Naive thymus-derived CD4-positive, alpha-beta T cell (primary cell): ENCODE results near the gene PFDN1. TPM values are rescaled to one million over a fixed set of nuclear protein-coding genes. Genes with fewer than 3 reads are reported as not detected.

ENCODE experiments used
- ATAC-seq: fragments of 150-1000 bp; cut with Tn5 transposase; 2 replicates; pipeline ENCODE4 v1.10.0; 2021; ENCODE audit warnings: mild to moderate bottlenecking, moderate library complexity
- CTCF ChIA-PET: fragments of 350-600 bp; sonication (Branson Sonifier 250); formaldehyde crosslinking; loops from one replicate; lab custom pipeline; 2021; ENCODE audit warnings: antibody characterized with exemption; lab: Charles Lee
- POLR2A ChIA-PET: fragments of 350-600 bp; sonication (Branson Sonifier 250); formaldehyde crosslinking; loops from one replicate; lab custom pipeline; 2021; ENCODE audit warnings: antibody characterized with exemption, inconsistent platforms; lab: Charles Lee
- DNase-seq, 9 donors: peaks; one replicate each; pipeline versions ENCODE4 v3.0.0 to v3.0.0-alpha.2; 2020 to 2022; ENCODE audit warnings: mixed read lengths in 1 of 9
- H3K27ac ChIP-seq: one replicate; pipeline ENCODE4 v1.7.0; 2013; ENCODE audit warnings: mild to moderate bottlenecking, low read depth, low read length, moderate library complexity
- H3K27me3 ChIP-seq, 2 donors: one replicate each; pipeline ENCODE4 v1.7.0; 2013; ENCODE audit warnings: low read length in 2 of 2, mild to moderate bottlenecking in 2 of 2, moderate library complexity in 2 of 2; ENCODE audit not compliant: control insufficient read depth in 2 of 2, insufficient read depth in 2 of 2
- H3K36me3 ChIP-seq, 3 experiments: 1 replicate in 2 of 3; 2 replicates in 1 of 3; pipeline ENCODE4 v1.7.0; 2013; ENCODE audit warnings: low read length in 3 of 3, mild to moderate bottlenecking in 3 of 3, moderate library complexity in 1 of 3; ENCODE audit not compliant: insufficient read depth in 3 of 3, control insufficient read depth in 2 of 3
- H3K4me1 ChIP-seq, 2 donors: one replicate each; pipeline ENCODE4 v1.7.0; 2013; ENCODE audit warnings: low read length in 2 of 2, mild to moderate bottlenecking in 2 of 2, moderate library complexity in 1 of 2; ENCODE audit not compliant: control insufficient read depth in 2 of 2, insufficient read depth in 2 of 2
- H3K4me3 ChIP-seq: 2 replicates; pipeline ENCODE4 v1.7.0; 2013; ENCODE audit warnings: mild to moderate bottlenecking, low read length
- H3K9me3 ChIP-seq, 3 experiments: 1 replicate in 2 of 3; 2 replicates in 1 of 3; pipeline ENCODE4 v1.7.0; 2013; ENCODE audit warnings: low read length in 3 of 3; ENCODE audit not compliant: control insufficient read depth in 2 of 3
- H3K27ac Mint-ChIP-seq, 9 donors: one replicate each; pipeline ENCODE4 v1.8.0; 2020 to 2022; ENCODE audit warnings: mixed read lengths in 9 of 9, mild to moderate bottlenecking in 8 of 9, moderate library complexity in 5 of 9, inconsistent platforms in 2 of 9
- H3K27me3 Mint-ChIP-seq, 5 donors: one replicate each; pipeline ENCODE4 v1.8.0; 2021 to 2022; ENCODE audit warnings: mixed read lengths in 5 of 5, mild to moderate bottlenecking in 1 of 5
- H3K36me3 Mint-ChIP-seq, 5 donors: one replicate each; pipeline ENCODE4 v1.8.0; 2020 to 2022; ENCODE audit warnings: mixed read lengths in 5 of 5, mild to moderate bottlenecking in 3 of 5, inconsistent platforms in 1 of 5
- H3K4me1 Mint-ChIP-seq, 7 donors: one replicate each; pipeline ENCODE4 v1.8.0; 2020 to 2022; ENCODE audit warnings: mixed read lengths in 7 of 7, mild to moderate bottlenecking in 3 of 7, inconsistent platforms in 1 of 7
- H3K4me3 Mint-ChIP-seq, 10 donors: one replicate each; pipeline ENCODE4 v1.8.0; 2020 to 2022; ENCODE audit warnings: mild to moderate bottlenecking in 10 of 10, mixed read lengths in 10 of 10, moderate library complexity in 6 of 10, inconsistent platforms in 2 of 10
- H3K9me3 Mint-ChIP-seq, 11 donors: one replicate each; pipeline ENCODE4 v1.8.0; 2020 to 2022; ENCODE audit warnings: mixed read lengths in 11 of 11, mild to moderate bottlenecking in 4 of 11, inconsistent platforms in 1 of 11, moderate library complexity in 1 of 11
- intact Hi-C, 2 donors: fragments of 100-400 bp; cut with micrococcal nuclease; formaldehyde crosslinking; loops; one replicate each; pipeline ENCODE4 v1.15.1; 2023
- polyA plus RNA-seq, 2 donors: library from polyadenylated mRNA; unstranded; fragments of 300-500 nt; fragmentation: Illumina TruSeq; gene quantifications; one replicate each; pipeline ENCODE4 v1.2.3, GENCODE V29; 2021
- total RNA-seq, 6 experiments: library from RNA in 5 of 6; stranded (reverse) in 5 of 6; gene quantifications; 1 replicate in 5 of 6; 2 replicates in 1 of 6; pipeline ENCODE4 v1.2.3 and lab custom pipeline; 2021 to 2026

PFDN1 gene
- total and polyA plus RNA-seq, 7 experiments from 2014 or later = 24.8 to 139 (median 37.2) TPM

DNA sequence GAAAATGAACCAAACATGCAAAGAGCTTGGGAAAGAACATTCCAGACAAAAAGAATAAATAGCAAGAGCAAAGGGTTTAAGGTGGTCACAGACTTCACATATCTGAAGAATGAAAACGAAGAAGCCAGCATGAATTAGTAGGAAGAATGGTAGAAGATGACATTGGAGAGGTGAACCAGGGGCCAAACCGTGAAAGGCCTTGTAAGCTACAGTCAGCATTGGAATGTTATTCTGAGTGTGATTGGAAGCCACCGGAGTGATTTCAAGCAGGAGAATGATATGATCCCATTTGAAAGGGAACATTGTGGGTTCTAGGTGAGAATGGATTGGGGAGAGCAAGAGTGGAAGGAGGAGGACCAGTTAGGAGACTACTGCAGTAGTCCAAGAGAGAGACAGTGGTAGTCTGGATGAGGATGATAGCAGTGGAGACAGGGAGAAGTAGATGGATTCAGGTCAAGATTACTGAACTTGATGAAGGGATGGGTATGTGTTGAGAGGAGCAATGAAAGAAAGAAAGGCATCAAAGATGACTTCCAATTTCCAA, 6.9 kb upstream of the PFDN1 start:
- H3K27ac Mint-ChIP-seq = no peak overlapping the region
- no peaks in the 10 kb centered on the region for H3K36me3 ChIP-seq
- H3K4me1 ChIP-seq = no peaks in the 10 kb centered on the region
- H3K4me3 Mint-ChIP-seq = no peak overlapping the region
- H3K4me1 Mint-ChIP-seq = peaks cover 0 to 13% (median 0%) of the 10 kb centered on the region in 7 donors
- intact Hi-C loops = no loop called here
- no peak overlapping the region for H3K4me3 ChIP-seq
- no peaks in the 10 kb centered on the region for H3K9me3 ChIP-seq
- ChIA-PET CTCF (interaction anchor here (0.8 to 1.2 kb wide), 2 partner anchors 67 to 70 kb away, joined by 3 read pairs; no protein-coding TSS in a partner anchor), POLR2A (no interaction called here)
- no peak overlapping the region for H3K27ac ChIP-seq
- no peak for ATAC-seq
- peaks cover 0 to 15% (median 9%) of the 10 kb centered on the region in 5 donors for H3K27me3 Mint-ChIP-seq
- no peaks in the 10 kb centered on the region for H3K27me3 ChIP-seq
- no peak for DNase-seq
- no peaks in the 10 kb centered on the region for H3K36me3 Mint-ChIP-seq
- H3K9me3 Mint-ChIP-seq = no peaks in the 10 kb centered on the region

GRCh38 chr5:140305471-140305870, 2.6 kb upstream of the PFDN1 start:
- peaks cover 10 to 11% of the 10 kb centered on the region in 2 donors for H3K4me1 ChIP-seq
- no peaks in the 10 kb centered on the region for H3K27me3 ChIP-seq
- ATAC-seq (no peak), DNase-seq (no peak)
- Mint-ChIP-seq H3K4me1 (peaks cover 1 to 32% (median 25%) of the 10 kb centered on the region in 7 donors), H3K27ac (no peak overlapping the region), H3K4me3 (peak overlapping the region in 1 of 10 donors; percentile 19), H3K27me3 (peaks cover 0 to 15% (median 9%) of the 10 kb centered on the region in 5 donors), H3K9me3 (no peaks in the 10 kb centered on the region), H3K36me3 (peaks cover 0 to under 1% (median 0%) of the 10 kb centered on the region in 5 donors)
- H3K36me3 ChIP-seq = no peaks in the 10 kb centered on the region
- no peak overlapping the region for H3K4me3 ChIP-seq
- no peak overlapping the region for H3K27ac ChIP-seq
- intact Hi-C loops = no loop called here
- ChIA-PET CTCF (no interaction called here), POLR2A (interaction anchor here (0.7 kb wide), 1 partner anchor 947 kb away, joined by 3 read pairs; no protein-coding TSS in a partner anchor)
- H3K9me3 ChIP-seq = no peaks in the 10 kb centered on the region

DNA sequence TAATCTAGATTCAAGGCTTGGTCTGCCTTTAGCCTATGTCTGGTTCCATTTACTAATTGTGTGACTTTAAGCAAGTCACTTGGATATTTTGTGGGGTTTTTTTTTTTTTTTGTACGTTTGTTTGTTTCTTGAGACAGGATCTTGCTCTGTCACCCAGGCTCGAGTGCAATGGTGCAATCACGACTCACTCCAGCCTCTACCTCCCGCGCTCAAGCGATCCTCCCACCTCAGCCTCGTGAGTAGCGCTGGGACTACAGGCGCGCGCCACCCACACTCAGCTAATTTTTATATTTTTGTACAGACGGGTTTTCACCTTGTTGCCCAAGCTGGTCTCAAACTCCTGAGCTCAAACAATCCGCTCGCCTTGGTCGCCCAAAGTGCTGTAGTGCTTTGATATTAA, 1.1 kb upstream of the PFDN1 start:
- POLR2A ChIA-PET = interaction anchor here (0.6 to 1.1 kb wide), 2 partner anchors 42 to 44 kb away, joined by 3 read pairs; no protein-coding TSS in a partner anchor
- H3K4me1 Mint-ChIP-seq = peaks cover 4 to 34% (median 29%) of the 10 kb centered on the region in 7 donors
- Histone ChIP-seq H3K4me1 (peaks cover 10 to 11% of the 10 kb centered on the region in 2 donors), H3K36me3 (peaks cover 0 to 6% (median 0%) of the 10 kb centered on the region in 3 experiments), H3K9me3 (no peaks in the 10 kb centered on the region), H3K4me3 (no peak overlapping the region), H3K27me3 (no peaks in the 10 kb centered on the region), H3K27ac (no peak overlapping the region)
- H3K9me3 Mint-ChIP-seq = no peaks in the 10 kb centered on the region
- H3K27ac Mint-ChIP-seq = peak overlapping the region in 1 of 9 donors; percentile 33
- peaks cover 0 to 9% (median 4%) of the 10 kb centered on the region in 5 donors for H3K36me3 Mint-ChIP-seq
- no peak for ATAC-seq
- no peak for DNase-seq
- H3K27me3 Mint-ChIP-seq = peaks cover 0 to 9% (median 5%) of the 10 kb centered on the region in 5 donors
- peak overlapping the region in 1 of 10 donors; percentile 38 for H3K4me3 Mint-ChIP-seq
- CTCF ChIA-PET = interaction anchor here (0.7 to 1.5 kb wide), 3 partner anchors 49 to 180 kb away, joined by 4 to 5 read pairs (median 4); no protein-coding TSS in a partner anchor
- intact Hi-C loops = loop anchor here (1.0 to 5.0 kb wide), 15 partner anchors 37 to 1761 kb away; partner anchors contain the start of genes ANKHD1 (in 2 of the 2), APBB3 (in 2 of the 2), CYSTM1 (in 2 of the 2) and HBEGF (in 2 of the 2)

DNA sequence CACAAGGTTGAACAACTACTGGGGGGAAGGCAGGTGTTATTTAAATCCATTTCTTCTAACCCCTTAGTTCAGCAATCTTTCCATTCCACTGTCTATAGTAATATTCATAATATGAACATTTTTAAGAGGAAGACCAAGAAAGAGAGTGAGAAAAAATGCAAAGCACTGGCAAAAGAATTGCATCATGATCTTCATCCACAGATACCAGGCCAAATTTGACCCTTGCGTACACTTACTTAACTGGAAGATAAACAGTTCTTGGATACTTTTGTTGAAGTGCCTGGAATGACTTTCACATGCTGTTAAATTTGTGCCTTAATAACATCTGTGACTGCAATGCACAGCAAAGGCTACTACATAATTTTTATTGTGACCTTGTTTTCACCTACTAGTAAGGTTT, 1.8 kb downstream of the PFDN1 start:
- Mint-ChIP-seq H3K9me3 (no peaks in the 10 kb centered on the region), H3K4me3 (peak overlapping the region in 6 of 10 donors; percentile 21 to 100 (median 72)), H3K36me3 (peaks cover 0 to 25% (median 13%) of the 10 kb centered on the region in 5 donors), H3K27me3 (peaks cover 0 to 6% (median under 1%) of the 10 kb centered on the region in 5 donors), H3K4me1 (peaks cover 13 to 58% (median 50%) of the 10 kb centered on the region in 7 donors), H3K27ac (no peak overlapping the region)
- intact Hi-C loops = loop anchor here (5.0 kb wide), 2 partner anchors 194 to 1021 kb away; partner anchors contain the start of gene TAF7 (in 1 of the 2)
- no peak for ATAC-seq
- Histone ChIP-seq H3K36me3 (peaks cover 0 to 16% (median 0%) of the 10 kb centered on the region in 3 experiments), H3K27me3 (no peaks in the 10 kb centered on the region), H3K27ac (no peak overlapping the region), H3K9me3 (no peaks in the 10 kb centered on the region), H3K4me1 (peaks cover 10 to 11% of the 10 kb centered on the region in 2 donors), H3K4me3 (no peak overlapping the region)
- POLR2A ChIA-PET = no interaction called here
- DNase-seq = no peak
- CTCF ChIA-PET = interaction anchor here (1.3 kb wide), 1 partner anchor 62 kb away, joined by 4 read pairs; no protein-coding TSS in a partner anchor

- Histone ChIP-seq H3K9me3 (no peaks in the 10 kb centered on the region), H3K27me3 (no peaks in the 10 kb centered on the region), H3K4me3 (no peak overlapping the region), H3K4me1 (peaks cover 10 to 11% of the 10 kb centered on the region in 2 donors), H3K36me3 (peaks cover 0 to 16% (median 0%) of the 10 kb centered on the region in 3 experiments), H3K27ac (no peak overlapping the region)
- DNase-seq (no peak), ATAC-seq (no peak)
- H3K4me1 Mint-ChIP-seq = peaks cover 32 to 79% (median 68%) of the 10 kb centered on the region in 7 donors
- H3K27ac Mint-ChIP-seq = no peak overlapping the region
- CTCF ChIA-PET = interaction anchor here (1.0 to 1.9 kb wide), 2 partner anchors 52 to 56 kb away, joined by 3 to 6 read pairs; no protein-coding TSS in a partner anchor
- intact Hi-C loops = no loop called here
- no peaks in the 10 kb centered on the region for H3K27me3 Mint-ChIP-seq
- H3K9me3 Mint-ChIP-seq = no peaks in the 10 kb centered on the region
- POLR2A ChIA-PET = interaction anchor here (0.7 kb wide), 2 partner anchors 139 to 1719 kb away, joined by 4 read pairs; no protein-coding TSS in a partner anchor
- H3K36me3 Mint-ChIP-seq = peaks cover 0 to 25% (median 13%) of the 10 kb centered on the region in 5 donors
- H3K4me3 Mint-ChIP-seq = no peak overlapping the region
These were observed 3.8 kb downstream of the PFDN1 start for GRCh38 chr5:140299056-140299455.

DNA sequence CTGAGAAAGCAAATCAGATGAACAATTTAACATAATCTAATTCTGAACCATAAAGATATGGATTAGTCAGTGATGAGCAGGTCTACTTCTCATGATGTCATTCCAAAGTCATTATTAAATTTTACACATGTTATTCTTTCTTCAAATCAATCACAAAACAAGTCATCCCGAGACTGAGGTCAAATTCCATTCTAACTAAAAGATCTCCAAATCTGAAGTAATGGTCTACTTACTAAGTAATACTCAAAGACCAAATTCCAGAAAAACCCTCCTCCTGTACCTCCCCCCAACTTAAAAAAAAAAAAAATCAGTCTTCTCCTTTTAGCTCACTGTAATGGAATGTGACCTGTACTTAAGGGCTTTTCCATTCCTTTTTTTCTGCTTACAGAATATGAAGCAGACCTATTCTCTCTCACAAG, 4.7 kb downstream of the PFDN1 start:
- peaks cover 34 to 85% (median 74%) of the 10 kb centered on the region in 7 donors for H3K4me1 Mint-ChIP-seq

More for the DNA sequence above, 4.7 kb downstream of the PFDN1 start:
- intact Hi-C loops = no loop called here
- Mint-ChIP-seq H3K4me3 (no peak overlapping the region), H3K27ac (peak overlapping the region in 1 of 9 donors; percentile 25), H3K9me3 (no peaks in the 10 kb centered on the region), H3K36me3 (peaks cover 0 to 25% (median 13%) of the 10 kb centered on the region in 5 donors), H3K27me3 (no peaks in the 10 kb centered on the region)
- Histone ChIP-seq H3K27ac (no peak overlapping the region), H3K9me3 (no peaks in the 10 kb centered on the region), H3K4me1 (peaks cover 10 to 17% of the 10 kb centered on the region in 2 donors), H3K27me3 (no peaks in the 10 kb centered on the region), H3K4me3 (no peak overlapping the region), H3K36me3 (peaks cover 0 to 16% (median 0%) of the 10 kb centered on the region in 3 experiments)
- ATAC-seq (no peak), DNase-seq (no peak)
- POLR2A ChIA-PET = interaction anchor here (0.7 kb wide), 1 partner anchor 453 kb away, joined by 3 read pairs; no protein-coding TSS in a partner anchor
- CTCF ChIA-PET = no interaction called here
